ENCODE measurements around the gene DOCK7. TPM values are rescaled to one million over a fixed set of nuclear protein-coding genes. Genes with fewer than 3 reads are reported as not detected.

The DOCK7 gene
- total RNA-seq, 1 experiment from 2014 or later = 57.2 TPM

- CTCF ChIA-PET = interaction anchor here (0.6 kb wide), 1 partner anchor 112 kb away, joined by 4 read pairs; no protein-coding TSS in a partner anchor
- BruUV-seq (replicated peaks) = no TSS peak
- POLR2A ChIA-PET = no interaction called here
- DNase-seq (ENCODE audit: low read depth, low spot score) (no peak), ATAC-seq (no peak)
- in situ Hi-C loops (cut with HindIII; ENCODE audit: low pct_unique_long_range_greater_than_20kb, low sequenced_read_pairs) (no loop called here), intact Hi-C loops (cut with micrococcal nuclease; ENCODE audit: unreplicated experiment) (no loop called here)
- H3K4me1 ChIP-seq (ENCODE audit: control insufficient read depth, insufficient read depth, low read length) = no peaks in the 10 kb centered on the region
- no peaks in the 10 kb centered on the region for H3K27me3 ChIP-seq (ENCODE audit: control insufficient read depth, insufficient read depth, low read length)
- H3K36me3 ChIP-seq (ENCODE audit: control insufficient read depth, insufficient read depth, low read length) = no peaks in the 10 kb centered on the region; the same call in 1 of the 2 replicates
- peaks cover 8% of the 10 kb centered on the region; the same call in 1 of the 2 replicates for H3K9me3 ChIP-seq (ENCODE audit: control insufficient read depth, insufficient read depth, low read depth, low read length)
- H3K4me3 ChIP-seq (ENCODE audit: low read depth in 2 of 2, low read length in 2 of 2) = no peak overlapping the region
- TF ChIP-seq POLR2AphosphoS5 (IDR thresholded peaks at IDR 0.05; ENCODE audit: low read depth, low read length) (no peak), SIN3A (IDR thresholded peaks at IDR 0.05; ENCODE audit: borderline replicate concordance, insufficient read depth, low read depth, low read length) (no peak), TCF7L2 (IDR thresholded peaks at IDR 0.05; ENCODE audit: low read depth, low read length) (no peak)
- TF ChIP-seq, protein P1, sequence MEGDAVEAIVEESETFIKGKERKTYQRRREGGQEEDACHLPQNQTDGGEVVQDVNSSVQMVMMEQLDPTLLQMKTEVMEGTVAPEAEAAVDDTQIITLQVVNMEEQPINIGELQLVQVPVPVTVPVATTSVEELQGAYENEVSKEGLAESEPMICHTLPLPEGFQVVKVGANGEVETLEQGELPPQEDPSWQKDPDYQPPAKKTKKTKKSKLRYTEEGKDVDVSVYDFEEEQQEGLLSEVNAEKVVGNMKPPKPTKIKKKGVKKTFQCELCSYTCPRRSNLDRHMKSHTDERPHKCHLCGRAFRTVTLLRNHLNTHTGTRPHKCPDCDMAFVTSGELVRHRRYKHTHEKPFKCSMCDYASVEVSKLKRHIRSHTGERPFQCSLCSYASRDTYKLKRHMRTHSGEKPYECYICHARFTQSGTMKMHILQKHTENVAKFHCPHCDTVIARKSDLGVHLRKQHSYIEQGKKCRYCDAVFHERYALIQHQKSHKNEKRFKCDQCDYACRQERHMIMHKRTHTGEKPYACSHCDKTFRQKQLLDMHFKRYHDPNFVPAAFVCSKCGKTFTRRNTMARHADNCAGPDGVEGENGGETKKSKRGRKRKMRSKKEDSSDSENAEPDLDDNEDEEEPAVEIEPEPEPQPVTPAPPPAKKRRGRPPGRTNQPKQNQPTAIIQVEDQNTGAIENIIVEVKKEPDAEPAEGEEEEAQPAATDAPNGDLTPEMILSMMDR (IDR thresholded peaks at IDR 0.05) = no peak
- TF ChIP-seq, protein P2, sequence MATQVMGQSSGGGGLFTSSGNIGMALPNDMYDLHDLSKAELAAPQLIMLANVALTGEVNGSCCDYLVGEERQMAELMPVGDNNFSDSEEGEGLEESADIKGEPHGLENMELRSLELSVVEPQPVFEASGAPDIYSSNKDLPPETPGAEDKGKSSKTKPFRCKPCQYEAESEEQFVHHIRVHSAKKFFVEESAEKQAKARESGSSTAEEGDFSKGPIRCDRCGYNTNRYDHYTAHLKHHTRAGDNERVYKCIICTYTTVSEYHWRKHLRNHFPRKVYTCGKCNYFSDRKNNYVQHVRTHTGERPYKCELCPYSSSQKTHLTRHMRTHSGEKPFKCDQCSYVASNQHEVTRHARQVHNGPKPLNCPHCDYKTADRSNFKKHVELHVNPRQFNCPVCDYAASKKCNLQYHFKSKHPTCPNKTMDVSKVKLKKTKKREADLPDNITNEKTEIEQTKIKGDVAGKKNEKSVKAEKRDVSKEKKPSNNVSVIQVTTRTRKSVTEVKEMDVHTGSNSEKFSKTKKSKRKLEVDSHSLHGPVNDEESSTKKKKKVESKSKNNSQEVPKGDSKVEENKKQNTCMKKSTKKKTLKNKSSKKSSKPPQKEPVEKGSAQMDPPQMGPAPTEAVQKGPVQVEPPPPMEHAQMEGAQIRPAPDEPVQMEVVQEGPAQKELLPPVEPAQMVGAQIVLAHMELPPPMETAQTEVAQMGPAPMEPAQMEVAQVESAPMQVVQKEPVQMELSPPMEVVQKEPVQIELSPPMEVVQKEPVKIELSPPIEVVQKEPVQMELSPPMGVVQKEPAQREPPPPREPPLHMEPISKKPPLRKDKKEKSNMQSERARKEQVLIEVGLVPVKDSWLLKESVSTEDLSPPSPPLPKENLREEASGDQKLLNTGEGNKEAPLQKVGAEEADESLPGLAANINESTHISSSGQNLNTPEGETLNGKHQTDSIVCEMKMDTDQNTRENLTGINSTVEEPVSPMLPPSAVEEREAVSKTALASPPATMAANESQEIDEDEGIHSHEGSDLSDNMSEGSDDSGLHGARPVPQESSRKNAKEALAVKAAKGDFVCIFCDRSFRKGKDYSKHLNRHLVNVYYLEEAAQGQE (IDR thresholded peaks at IDR 0.05; ENCODE audit: insufficient read depth in 1 of 2, low read depth in 2 of 2, low read length in 1 of 2) = no peak
- no peak overlapping the region for H3K27ac ChIP-seq (ENCODE audit: low read length)
Observed at GRCh38 chr1:62514746-62515423, 173.3 kb downstream of the DOCK7 start.

GRCh38 chr1:62513013-62513412 lies 175.2 kb downstream of the DOCK7 start:
- ATAC-seq = no peak

More at GRCh38 chr1:62513013-62513412, 175.2 kb downstream of the DOCK7 start:
- Histone ChIP-seq H3K36me3 (ENCODE audit: control insufficient read depth, insufficient read depth, low read length) (no peaks in the 10 kb centered on the region; the same call in 1 of the 2 replicates), H3K9me3 (ENCODE audit: control insufficient read depth, insufficient read depth, low read depth, low read length) (no peaks in the 10 kb centered on the region), H3K4me1 (ENCODE audit: control insufficient read depth, insufficient read depth, low read length) (no peaks in the 10 kb centered on the region), H3K27ac (ENCODE audit: low read length) (no peak overlapping the region), H3K27me3 (ENCODE audit: control insufficient read depth, insufficient read depth, low read length) (no peaks in the 10 kb centered on the region), H3K4me3 (ENCODE audit: low read depth in 2 of 2, low read length in 2 of 2) (no peak overlapping the region)
- TF ChIP-seq, protein P2 (IDR thresholded peaks at IDR 0.05; ENCODE audit: insufficient read depth in 1 of 2, low read depth in 2 of 2, low read length in 1 of 2) = no peak
- TF ChIP-seq POLR2AphosphoS5 (IDR thresholded peaks at IDR 0.05; ENCODE audit: low read depth, low read length) (no peak), TCF7L2 (IDR thresholded peaks at IDR 0.05; ENCODE audit: low read depth, low read length) (no peak), SIN3A (IDR thresholded peaks at IDR 0.05; ENCODE audit: borderline replicate concordance, insufficient read depth, low read depth, low read length) (no peak)
- TF ChIP-seq, protein P1 (IDR thresholded peaks at IDR 0.05) = no peak
- intact Hi-C loops (cut with micrococcal nuclease; ENCODE audit: unreplicated experiment) = no loop called here
- ChIA-PET CTCF (no interaction called here), POLR2A (no interaction called here)
- DNase-seq (ENCODE audit: low read depth, low spot score) = no peak
- in situ Hi-C loops (cut with HindIII; ENCODE audit: low pct_unique_long_range_greater_than_20kb, low sequenced_read_pairs) = no loop called here
- BruUV-seq (replicated peaks) = no TSS peak
